NCI-H82 treated with DMSO at 0.1 percent for 48 hours (cell line): ENCODE data around the gene IMMP2L.
A peak's percentile ranks its signal among the peaks of the same experiment; 100 is the strongest.
"Not testable (repeated sequence)": the region's sequence is repeated elsewhere in the genome, so short reads cannot be mapped to it uniquely, and the experiment has no call there.

ENCODE experiments used
- DNase-seq: peaks from one replicate; lab custom pipeline; 2025; ENCODE audit not compliant: unreplicated experiment; lab: John Stamatoyannopoulos, UW

IMMP2L gene

GRCh38 chr7:111561904-111562732 lies at the start of gene IMMP2L:
TSS of gene IMMP2L (minus strand) at chr7:111562492.
- peak; percentile 58 for DNase-seq

- DNase-seq: not testable (repeated sequence)
Observed at GRCh38 chr7:111609483-111610254, 47.4 kb upstream of the IMMP2L start.

- DNase-seq: no peak
Observed at GRCh38 chr7:111607621-111608020, 45.3 kb upstream of the IMMP2L start.

GRCh38 chr7:111605246-111605645 lies 43.0 kb upstream of the IMMP2L start:
- peak; percentile 25 for DNase-seq

GRCh38 chr7:111600091-111600490 lies 37.8 kb upstream of the IMMP2L start:
- no peak for DNase-seq

- DNase-seq: no peak
Observed at GRCh38 chr7:111595780-111596179, 33.5 kb upstream of the IMMP2L start.

- no peak for DNase-seq
Observed at GRCh38 chr7:111594602-111595001, 32.3 kb upstream of the IMMP2L start.

- no peak for DNase-seq
Observed at GRCh38 chr7:111593343-111593742, 31.1 kb upstream of the IMMP2L start.

GRCh38 chr7:111588065-111588433 lies 25.8 kb upstream of the IMMP2L start:
- no peak for DNase-seq

GRCh38 chr7:111587410-111588064 lies 25.2 kb upstream of the IMMP2L start:
- DNase-seq: no peak

- no peak for DNase-seq
Observed at GRCh38 chr7:111586711-111587409, 24.6 kb upstream of the IMMP2L start.

- not testable (repeated sequence) for DNase-seq
Observed at GRCh38 chr7:111581784-111582488, 19.6 kb upstream of the IMMP2L start.

- not testable (repeated sequence) for DNase-seq
Observed at GRCh38 chr7:111581207-111581606, 18.9 kb upstream of the IMMP2L start.

- no peak for DNase-seq
Observed at GRCh38 chr7:111578754-111579153, 16.5 kb upstream of the IMMP2L start.

- DNase-seq: no peak
Observed at GRCh38 chr7:111571720-111572119, 9.4 kb upstream of the IMMP2L start.

GRCh38 chr7:111568870-111569462 lies 6.7 kb upstream of the IMMP2L start:
- no peak for DNase-seq

GRCh38 chr7:111568419-111568818 lies 6.1 kb upstream of the IMMP2L start:
- DNase-seq: no peak

GRCh38 chr7:111564078-111564477 lies 1.8 kb upstream of the IMMP2L start:
- DNase-seq: no peak

- no peak for DNase-seq
Observed at GRCh38 chr7:111561654-111561903, 713 bp downstream of the IMMP2L start.
